Activated CD4-positive, alpha-beta T cell treated with anti-CD3 and anti-CD28 coated beads for 24 hours (primary cell): Measurements from ENCODE around the gene P2RX1.
A peak's percentile ranks its signal among the peaks of the same experiment; 100 is the strongest.

Experiments used
- DNase-seq, 2 donors: peaks; one replicate each; pipeline ENCODE4 v3.0.0-alpha.2; 2020; ENCODE audit warnings: low read depth in 2 of 2

The P2RX1 gene

DNA sequence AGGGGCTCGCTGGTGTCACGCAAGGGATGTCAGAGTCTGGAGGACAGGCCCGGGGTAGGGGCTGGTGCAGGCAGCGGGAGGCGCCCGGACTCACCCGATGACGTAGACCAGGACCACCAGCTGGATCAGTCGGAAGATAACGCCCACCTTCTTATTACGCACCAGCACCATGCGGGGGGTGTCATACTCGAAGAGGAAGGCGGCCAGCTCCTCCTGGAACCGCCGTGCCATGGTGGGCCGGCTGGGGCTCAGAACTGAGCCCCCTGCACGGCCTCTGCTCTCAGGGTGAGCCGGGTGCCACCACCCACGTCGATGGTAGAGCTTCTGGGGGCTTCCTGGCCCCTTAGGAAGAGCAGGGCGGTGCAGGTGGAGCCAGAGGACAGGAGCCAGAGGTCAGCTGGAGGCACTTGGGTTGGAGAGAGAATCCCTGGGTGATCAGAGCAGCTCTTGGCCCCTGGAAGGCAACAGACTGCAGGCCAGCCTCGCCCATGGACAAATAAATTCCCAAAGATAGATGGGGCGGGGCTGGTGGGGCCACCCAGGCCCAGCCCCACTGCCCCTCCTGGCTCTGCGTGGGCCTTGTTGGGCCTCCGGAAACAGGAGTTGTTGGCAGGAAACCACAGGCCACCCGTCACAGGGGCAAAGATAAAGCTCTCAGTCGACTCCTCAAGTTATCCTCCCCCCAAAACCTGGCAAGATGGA, at the start of gene P2RX1:
Gene P2RX1 (minus strand): TSS at position 471 of the 702 bp plus-strand sequence. CDS start 240 bp downstream, at position 231.
- DNase-seq: no peak

DNA sequence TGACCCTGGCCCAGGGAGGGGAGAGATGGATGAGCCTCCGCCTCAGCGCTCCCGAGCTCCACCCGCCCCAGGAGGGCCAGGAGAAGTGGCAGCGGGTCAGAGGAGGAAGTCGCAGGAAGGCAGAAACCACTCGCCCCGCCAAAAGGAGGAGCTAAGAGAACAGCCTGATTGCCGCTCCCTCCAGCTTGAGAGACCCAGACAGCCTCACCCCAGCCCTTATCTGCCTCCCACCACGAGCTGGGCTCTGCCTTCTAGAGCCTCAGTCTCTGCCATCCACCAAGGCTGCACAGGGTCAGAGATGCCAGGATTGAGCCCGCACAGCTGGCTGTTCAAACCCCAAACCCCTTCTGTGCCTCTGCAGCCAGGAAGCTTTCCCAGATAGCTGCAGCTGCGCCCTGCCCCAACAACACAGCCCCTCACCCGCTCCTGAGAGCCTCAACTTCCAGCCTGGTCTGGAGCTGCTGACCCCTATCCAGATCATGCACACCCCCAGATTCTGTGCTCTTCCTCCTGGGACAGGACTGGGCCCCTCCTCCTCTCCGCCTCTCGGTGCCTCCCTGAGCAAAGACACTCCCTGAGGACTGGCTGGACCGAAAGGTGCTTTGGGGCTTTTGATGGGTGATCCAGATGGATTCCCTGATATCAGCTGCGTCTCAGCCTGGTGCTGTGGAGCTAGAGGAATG, 49.0 kb upstream of the P2RX1 start:
- peak; percentile 45 to 71 for DNase-seq

DNA sequence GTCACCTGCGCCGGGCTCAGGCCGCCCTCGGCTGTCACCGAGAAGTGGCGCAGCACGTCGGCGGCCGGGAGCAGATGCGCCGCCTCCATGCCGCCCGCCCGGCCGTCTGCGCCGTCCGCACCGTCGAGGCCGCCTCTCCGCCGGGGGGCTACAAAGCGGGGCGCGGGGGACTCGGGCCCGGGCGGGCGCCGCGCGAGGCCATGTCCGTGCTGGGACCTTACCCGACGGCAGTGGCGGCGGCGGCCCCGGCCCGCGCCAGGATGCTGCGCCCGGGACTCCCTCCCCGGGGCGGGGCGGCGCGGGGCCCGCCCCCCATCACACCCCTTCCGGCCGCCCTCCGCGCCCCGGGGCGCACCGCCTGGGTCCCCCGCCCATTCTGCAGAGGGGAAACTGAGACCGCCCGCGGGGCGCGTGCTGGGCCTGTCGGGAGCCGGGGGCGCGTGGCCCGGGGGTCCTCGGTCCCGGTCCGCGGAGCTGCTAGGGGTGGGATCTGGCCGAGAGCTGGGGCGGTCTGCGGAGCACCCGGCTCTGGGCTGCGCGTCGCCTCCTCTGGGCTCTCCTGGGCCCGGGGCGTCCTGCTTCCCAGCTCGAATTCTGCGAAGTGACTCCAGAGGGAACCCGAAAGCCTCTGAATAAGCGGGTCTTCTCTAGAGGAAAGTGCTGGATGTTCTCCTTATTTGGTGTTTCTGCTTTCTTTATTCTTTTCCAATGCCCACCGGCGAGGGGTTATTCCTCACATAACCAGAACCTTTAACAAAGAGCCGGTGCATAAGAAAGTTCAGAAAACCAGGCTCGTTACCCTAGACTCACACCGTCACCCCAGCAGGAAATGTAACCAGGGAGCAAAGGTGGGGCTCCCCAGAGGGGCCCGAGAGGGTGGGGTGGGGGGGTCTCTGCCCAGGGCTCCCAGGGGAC, 48.2 kb upstream of the P2RX1 start, which contains the start of gene ATP2A3:
Gene ATP2A3 (minus strand): TSS at position 235 of the 915 bp plus-strand sequence. CDS start 146 bp downstream, at position 89.
- peak; percentile 52 to 53 for DNase-seq

DNA sequence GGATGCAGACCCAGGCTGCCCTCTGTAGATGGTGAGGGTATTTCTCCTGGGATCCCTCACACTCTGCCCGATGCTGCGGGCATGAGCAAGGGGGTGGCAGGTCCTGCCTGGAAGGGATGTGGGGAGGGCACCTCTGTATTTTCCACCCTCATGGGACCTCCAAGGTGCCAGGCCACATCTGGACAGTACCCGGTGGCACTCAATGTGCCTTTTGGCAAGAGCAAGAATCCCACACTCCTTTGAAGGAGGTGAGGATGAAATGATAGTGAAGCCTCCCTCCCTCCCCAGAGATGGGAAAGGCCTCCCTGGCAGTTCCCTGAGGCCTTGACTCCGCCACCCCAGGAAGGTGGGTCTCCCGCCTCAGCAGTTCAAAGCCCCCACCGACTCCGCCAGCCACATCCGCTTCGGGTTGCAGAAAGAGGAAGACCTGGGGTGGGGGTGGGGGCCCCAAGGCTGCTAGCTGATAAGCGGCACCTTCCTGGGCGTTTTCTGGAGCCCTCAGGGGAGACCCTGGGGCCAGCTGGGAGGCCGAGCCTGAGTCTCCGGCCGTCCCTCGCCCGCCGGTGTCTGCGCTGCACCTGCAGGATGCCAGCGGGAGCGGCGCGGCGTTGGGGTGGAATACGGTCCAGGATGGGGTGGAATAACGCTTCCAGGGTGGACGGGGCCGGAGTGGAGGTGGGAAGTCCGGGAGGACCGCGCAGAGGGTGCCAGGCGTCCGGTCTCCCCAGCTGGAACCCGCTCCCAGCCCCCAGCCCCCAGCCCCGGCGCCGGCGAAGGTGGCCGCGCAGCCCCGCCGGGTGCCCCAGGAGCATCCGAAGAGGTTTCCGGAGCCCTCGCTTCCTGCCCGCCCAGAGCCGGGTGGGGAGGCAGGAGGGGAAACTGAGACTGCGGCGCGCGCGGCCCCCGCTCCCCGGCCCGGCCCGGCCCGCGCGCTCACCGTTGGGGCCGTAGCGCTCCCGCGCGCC, 47.3 kb upstream of the P2RX1 start:
- peak in 1 of 2 donors; percentile 49 for DNase-seq

DNA sequence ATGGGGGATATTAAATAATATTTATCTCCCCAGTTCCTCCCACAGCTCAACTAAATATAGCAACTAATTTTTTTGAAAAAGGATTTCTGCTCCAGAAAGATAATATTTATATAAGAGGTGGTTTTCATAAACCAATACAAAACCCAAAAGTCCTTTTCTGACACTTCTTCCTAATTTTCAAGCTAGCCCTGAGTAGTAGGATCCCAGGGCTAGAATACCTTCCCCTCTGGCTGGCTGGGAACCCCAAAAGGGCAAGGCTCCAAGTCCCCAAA, 46.6 kb upstream of the P2RX1 start:
- DNase-seq: no peak

DNA sequence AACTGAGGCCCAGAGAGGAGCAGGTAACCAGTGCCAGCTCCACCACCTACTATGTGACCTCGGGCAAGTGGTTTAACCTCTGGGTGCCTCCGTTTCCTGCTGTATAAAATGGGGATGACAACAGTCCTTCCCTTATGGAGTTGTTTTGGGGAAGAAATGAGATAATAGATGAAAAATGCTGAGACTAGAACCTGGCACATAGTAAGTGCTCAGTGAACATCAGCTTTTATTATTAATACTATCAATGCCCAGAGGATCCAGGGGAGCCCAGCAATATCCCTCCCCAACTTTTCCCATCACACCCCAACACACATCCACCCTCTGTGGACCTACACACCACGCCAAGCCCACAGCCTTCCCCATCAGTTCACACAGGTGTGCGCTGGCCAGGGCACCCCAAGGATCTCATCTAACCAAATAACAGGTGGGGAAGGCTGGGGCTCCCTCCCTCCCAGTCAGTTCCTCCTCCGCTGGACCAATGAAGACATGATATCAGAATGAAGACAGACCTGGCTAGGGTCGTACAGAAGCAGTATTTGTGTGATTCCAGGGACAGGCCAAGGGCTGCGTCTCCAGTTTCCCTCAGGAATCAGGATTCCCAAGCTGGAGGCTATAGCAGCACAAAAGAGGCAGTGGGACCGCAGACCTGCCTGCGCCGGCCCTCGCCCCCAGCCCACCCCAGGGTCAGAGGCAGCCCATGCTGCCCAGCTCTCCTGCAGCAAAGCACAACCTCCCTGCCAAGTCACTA, 46.1 kb upstream of the P2RX1 start:
- DNase-seq: no peak

DNA sequence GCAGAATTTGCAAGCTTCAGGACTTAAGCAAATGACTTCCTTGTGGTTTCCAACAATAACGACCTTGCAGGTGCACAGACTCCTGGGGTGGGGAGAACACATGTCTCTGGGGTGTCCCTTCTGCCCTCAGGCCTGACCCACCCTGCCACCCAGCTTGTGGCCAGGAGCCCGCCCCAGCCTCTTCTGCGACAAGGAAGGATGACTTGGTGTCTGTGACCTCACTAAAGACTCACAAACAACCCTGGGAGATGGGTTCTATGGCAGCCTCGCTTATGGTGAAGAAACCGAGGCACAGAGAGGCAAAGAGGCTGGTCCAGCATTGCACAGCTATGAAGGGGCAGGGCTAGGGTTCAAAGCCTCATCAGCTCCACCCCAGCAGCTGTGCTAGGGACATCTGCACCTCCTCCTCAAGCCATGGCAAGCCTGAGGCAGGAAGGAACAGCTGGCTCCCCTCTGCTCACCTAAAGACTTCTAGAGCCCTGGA, 45.3 kb upstream of the P2RX1 start:
- DNase-seq: no peak

DNA sequence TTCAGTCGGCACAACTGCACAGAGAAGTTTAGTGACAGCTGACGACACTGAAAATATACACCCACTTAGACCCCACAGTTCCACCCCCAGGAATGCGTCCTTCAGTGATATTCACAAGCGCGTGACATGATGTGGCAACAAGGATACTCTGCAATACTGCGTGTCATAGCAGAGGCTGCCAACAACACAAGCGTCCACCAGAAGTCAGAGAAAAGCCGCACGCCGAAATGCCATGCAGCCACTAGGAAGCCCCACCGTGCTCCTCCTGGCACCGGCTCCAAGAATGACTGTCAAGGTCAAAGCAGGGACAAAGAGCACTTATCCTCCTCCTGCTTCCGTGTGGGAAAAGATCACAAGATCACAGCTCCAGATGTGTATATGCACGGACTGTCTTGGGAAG, 44.5 kb upstream of the P2RX1 start:
- no peak for DNase-seq

DNA sequence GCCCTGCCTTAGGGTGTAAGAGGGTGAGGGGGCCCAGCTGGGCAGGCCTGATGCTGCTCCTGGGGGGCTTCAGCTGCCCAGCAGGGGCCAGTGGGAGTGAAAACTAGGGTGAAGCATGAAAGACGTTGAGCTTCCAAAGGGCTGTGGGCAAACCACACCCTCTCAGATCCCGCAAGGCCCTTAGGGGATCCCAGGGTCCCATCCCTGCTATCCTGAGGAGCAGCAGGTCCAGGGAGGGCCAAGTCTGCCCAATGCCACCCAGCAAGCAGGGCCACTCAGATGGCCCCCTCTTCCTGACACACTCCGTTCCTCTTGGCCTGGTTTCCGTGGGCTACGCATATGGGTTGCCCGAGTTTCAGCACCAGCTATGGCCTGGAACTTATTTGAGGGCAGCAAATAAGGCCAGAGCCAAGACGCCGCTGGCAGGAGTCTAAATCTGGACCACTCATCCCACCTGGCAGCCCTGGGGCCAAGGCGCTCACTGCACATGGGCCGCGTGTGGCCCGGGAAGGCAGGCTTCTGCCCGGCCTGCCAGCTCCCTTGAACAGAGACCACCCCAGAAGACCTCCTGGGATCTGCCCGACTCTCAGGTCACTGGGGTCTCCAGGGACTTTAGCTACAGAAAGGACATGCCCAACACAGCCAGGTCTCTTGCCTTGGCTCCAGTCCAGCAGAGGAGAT, 43.8 kb upstream of the P2RX1 start:
- DNase-seq: no peak

DNA sequence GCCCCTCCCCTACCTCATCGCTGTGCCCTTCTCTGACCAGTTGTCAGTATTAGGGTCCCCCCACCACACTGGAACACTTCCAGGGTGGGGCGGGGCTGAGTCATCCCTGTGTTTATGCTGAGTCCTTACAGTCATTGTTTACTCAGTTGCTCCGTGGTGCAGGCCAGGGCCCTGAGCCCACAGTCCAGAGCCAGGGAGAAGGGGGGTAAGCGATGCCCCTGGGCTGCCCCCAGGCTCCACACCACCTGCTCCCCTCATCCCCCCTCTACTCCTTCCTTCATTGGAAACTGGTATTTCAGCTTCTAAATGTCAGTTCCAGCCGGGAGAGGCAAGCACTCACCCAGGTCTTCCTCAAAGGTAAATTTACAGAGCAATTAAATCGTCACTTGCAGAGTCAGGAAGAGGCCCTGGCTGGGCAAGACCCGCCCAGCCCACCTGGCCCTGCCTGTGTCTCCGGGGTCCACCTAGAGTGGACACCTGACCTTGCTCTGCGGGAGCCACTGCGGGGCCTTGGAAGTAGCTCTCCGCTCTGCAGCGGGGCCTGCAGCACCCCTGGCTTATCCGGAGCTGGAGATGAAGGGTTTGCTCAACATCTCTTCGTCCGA, 43.1 kb upstream of the P2RX1 start:
- no peak for DNase-seq

DNA sequence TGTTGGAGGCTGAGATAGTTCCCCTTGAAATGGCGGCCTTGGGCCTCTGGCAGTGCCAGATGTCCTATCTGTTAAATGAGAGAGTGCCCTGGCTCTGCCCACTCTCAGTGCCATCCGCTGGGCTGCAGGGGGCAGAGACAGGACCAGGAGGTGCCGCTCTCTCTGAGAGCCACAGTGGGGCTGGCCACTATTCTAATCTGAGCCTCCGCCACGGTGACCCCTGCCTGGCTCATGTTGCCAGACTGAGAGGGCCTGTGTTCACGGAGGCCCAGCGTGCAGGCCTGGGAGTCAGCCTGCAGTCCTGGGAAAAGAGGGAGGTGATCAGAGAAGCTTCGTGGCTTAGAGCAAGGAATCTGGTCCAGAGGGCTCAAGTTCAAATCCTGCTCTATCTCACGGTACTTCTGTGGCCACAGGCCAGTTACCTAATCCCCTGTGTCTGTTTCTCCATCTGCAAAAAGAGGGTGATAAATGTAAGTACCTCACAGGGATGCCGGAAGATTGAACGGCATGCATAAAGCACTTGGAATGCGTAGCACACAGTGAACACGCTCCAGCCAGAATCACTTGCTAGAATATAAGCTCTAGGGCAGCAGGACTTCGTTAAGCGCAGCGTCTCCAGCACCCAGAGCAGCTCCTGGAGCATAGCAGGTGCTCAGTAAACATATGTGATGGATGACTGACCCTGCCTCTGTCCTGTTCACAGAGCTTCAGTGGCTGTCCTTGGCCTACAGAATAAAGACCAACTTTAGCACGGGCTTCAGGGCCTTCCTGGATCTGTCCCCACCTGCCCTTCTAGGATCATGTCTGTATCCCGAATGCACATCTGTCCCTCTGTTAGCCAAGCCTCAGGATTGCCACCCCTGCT, 41.7 kb upstream of the P2RX1 start:
- no peak for DNase-seq

DNA sequence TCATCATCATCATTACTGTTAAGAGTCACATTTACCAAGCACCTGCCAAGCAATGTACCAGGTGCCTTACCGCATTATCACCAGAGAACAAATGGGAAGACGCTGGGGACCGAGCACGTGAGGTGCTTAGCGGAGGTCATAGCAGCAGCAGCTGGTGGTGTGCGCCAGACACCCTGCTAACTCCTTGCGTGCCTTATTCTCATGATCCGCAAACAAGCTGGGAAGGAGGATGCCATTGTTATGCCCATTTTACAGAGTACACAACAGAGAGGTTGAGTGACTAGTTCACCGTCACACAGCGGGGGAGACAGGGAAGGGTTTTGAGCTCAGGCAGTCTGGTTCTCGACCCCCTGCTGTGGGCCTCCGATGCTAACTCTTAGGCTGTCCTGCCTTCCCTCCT, 40.7 kb upstream of the P2RX1 start:
- DNase-seq: no peak

DNA sequence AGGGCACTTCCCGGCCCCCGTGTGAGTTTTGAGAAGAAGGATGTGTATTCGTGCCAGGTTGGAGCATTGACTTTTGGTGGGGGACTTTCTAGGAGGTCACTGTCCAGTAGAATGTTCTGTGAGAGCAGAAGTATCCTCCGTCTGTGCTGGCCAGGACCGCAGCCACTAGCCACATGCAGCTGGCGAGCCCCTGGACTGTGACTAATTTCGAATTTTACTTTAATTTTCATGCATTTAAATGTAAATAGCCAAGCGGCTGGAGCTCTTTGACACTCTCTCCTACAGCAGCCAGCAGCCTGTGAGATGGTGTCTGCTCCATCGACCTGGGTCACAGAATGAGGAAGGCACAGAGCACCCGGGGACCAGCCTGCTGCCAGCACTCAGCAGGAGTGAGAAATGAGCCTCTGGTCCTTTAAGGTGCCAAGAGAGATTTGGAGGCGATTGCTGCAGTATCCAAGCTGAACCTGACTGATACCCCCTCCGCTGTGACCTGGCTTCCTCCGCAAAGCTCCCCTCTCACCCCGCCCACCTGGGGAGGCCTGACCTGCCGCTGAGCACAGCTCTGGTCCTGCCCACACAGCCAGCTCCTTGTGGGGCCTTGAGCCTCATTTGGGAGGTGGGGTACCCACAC, 40.2 kb upstream of the P2RX1 start:
- DNase-seq: no peak

DNA sequence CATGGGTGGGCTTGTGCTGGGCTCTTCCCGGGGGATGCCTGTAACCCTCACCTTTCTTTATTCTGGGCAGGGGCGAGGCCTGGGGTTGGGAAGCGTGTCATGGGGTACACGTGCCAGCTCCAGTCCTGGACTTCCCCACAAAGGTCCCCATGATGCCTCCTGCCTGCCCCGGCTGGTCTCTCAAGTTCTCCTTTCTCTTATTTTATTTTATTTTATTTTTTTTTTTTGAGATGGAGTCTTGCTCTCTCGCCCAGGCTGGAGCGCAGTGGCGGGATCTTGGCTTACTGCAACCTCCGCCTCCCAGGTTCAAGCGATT, 39.4 kb upstream of the P2RX1 start:
- no peak for DNase-seq

DNA sequence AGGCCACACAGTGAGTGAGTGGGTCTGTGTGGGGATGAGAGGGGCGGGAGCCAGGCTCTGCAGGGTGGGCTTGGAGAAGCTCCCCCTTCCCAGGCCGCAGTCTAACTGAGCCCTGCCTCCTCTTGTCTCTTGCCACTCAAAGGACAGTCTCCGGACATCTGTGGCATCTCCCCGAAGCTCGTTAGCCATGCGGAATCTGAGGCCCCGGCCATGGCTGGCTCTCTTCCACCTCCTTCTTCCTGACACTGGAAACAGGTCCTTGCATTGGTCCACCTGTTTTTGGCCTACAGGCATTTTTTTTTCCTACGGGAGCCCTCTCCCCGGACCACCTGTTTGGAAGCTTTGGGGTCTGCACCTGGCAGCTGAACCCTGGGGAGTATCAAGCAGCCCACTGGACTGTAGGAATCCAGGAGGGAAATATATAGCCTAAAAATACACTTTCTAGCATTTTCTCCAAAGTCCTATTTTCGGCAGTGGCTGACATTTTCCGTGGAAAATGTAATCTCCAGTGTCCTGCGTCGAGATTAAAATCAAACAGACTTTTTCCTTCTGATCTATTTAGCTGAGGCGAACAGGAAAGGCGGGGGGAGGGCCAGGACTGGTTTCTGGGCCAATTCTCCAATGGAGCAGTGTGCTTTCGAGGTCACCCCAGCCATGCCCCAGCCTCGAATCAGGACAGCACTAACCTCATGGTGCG, 38.9 kb upstream of the P2RX1 start:
- DNase-seq: no peak

DNA sequence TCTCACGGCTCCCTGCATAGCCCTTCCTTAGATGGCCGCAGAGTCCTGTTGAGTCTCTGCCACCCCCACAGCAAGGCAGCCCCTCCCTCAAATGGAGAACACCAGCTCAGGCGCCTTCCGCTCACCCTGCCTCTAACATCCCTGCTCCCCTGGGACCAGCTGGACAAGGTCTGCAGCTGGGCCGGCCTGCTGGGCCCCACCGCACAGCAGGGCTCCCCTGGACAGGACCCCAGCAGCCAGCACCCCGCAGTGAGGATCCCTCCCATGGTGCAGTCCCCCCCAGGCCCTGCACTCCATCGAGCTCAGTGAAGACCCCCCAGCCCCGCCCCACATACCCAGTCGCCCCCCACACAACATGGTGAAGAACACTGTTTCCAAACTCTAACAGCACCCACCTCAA, 37.8 kb upstream of the P2RX1 start:
- no peak for DNase-seq

DNA sequence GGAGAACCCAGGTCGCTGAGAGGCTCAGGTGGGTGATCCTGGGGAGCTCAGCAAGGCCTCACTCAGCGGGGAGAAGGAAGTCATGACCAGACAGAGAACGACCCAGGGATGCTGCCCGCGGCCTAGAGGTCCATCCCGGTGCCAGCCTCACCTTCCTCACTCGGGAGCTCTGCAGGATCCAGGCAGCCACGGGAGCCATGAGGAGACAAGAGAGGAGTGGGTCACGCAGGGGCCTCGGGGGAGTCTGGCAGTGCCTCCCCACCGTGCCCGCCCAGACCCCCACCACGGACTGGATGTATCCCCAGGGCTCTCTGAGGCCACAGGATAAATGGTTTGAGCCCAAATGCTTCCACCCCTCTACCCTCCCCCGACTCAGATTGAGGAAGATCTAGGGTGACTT, 37.3 kb upstream of the P2RX1 start:
- DNase-seq: no peak

DNA sequence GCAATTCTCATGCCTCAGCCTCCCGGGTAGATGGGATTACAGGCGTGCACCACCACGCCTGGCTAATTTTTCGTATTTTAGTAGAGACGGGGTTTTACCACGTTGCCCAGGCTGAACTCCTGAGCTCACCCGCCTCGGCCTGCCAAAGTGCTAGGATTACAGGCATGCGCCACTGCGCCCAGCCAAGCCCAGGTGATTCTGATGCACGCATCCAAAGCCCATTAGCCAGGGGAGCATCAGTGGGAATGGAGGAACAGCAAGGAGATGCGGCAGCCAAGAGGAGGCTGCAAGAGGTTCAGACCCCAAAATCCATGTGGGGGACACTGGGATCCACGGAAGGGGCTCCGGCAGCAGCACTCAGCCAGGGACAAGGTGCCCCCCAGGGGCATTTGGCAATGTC, 35.9 kb upstream of the P2RX1 start:
- no peak for DNase-seq
